Stimulated activated CD4-positive, alpha-beta T cell treated with anti-CD3 and anti-CD28 coated beads, Interleukin-15, amount 100 ng/mL, for 1 hour (primary cell): ENCODE data around the gene YTHDF1.
A peak's percentile ranks its signal among the peaks of the same experiment; 100 is the strongest.

Experiments
- DNase-seq, 2 donors: peaks; one replicate each; pipeline ENCODE4 v3.0.0-alpha.2; 2020; ENCODE audit warnings: low read depth in 1 of 2, low spot score in 1 of 2

The YTHDF1 gene

GRCh38 chr20:63186528-63187316 lies 29.2 kb downstream of the YTHDF1 start:
- DNase-seq: no peak

GRCh38 chr20:63186084-63186483 lies 29.8 kb downstream of the YTHDF1 start:
- DNase-seq: no peak

- DNase-seq: no peak
These were observed 30.6 kb downstream of the YTHDF1 start for GRCh38 chr20:63185215-63185796.

GRCh38 chr20:63183422-63184146 lies 32.3 kb downstream of the YTHDF1 start:
- DNase-seq: peak; percentile 20 to 30

GRCh38 chr20:63182946-63183415 lies 33.0 kb downstream of the YTHDF1 start:
- no peak for DNase-seq

GRCh38 chr20:63182425-63182824 lies 33.5 kb downstream of the YTHDF1 start:
- DNase-seq: no peak

GRCh38 chr20:63181226-63181625 lies 34.7 kb downstream of the YTHDF1 start:
- no peak for DNase-seq

- DNase-seq: no peak
These were observed 35.3 kb downstream of the YTHDF1 start for GRCh38 chr20:63180569-63181185.

GRCh38 chr20:63179687-63180568 lies 36.0 kb downstream of the YTHDF1 start:
- DNase-seq: no peak

GRCh38 chr20:63178889-63179686 lies 36.8 kb downstream of the YTHDF1 start:
- DNase-seq: peak; percentile 40 to 57

- DNase-seq: no peak
These were observed 37.5 kb downstream of the YTHDF1 start for GRCh38 chr20:63178446-63178820.

GRCh38 chr20:63177785-63178445 lies 38.0 kb downstream of the YTHDF1 start:
- DNase-seq: no peak

GRCh38 chr20:63177134-63177784 lies 38.7 kb downstream of the YTHDF1 start:
- no peak for DNase-seq

- DNase-seq: no peak
These were observed 39.4 kb downstream of the YTHDF1 start for GRCh38 chr20:63176427-63177133.

- DNase-seq: no peak
These were observed 39.9 kb downstream of the YTHDF1 start for GRCh38 chr20:63176034-63176426.

- DNase-seq: no peak
These were observed 40.7 kb downstream of the YTHDF1 start for GRCh38 chr20:63175038-63175895.
